Neuronal stem cell (in vitro differentiated cells): ENCODE data around the gene SLC3A2.

Experiments used
- DNase-seq: peaks from one replicate; pipeline ENCODE4 v3.0.0-alpha.2; 2013; ENCODE audit warnings: low spot score
- H2AFZ ChIP-seq: one replicate; pipeline ENCODE4 v1.6.1; 2013; ENCODE audit warnings: mild to moderate bottlenecking, low read length, inconsistent platforms
- H2AK5ac ChIP-seq: 2 replicates; pipeline ENCODE4 v1.6.1; 2013; ENCODE audit warnings: low read depth, mild to moderate bottlenecking, inconsistent platforms, low read length, moderate library complexity, mixed read lengths
- H2BK120ac ChIP-seq: 2 replicates; pipeline ENCODE4 v1.6.1; 2013; ENCODE audit warnings: low read depth, mild to moderate bottlenecking, inconsistent platforms, low read length, moderate library complexity, mixed read lengths
- H2BK12ac ChIP-seq: one replicate; pipeline ENCODE4 v1.6.1; 2013; ENCODE audit warnings: low read length, inconsistent platforms
- H2BK15ac ChIP-seq: 2 replicates; pipeline ENCODE4 v1.6.1; 2013; ENCODE audit warnings: mild to moderate bottlenecking, low read length, inconsistent platforms, mixed read lengths
- H2BK5ac ChIP-seq: one replicate; pipeline ENCODE4 v1.6.1; 2013; ENCODE audit warnings: inconsistent platforms, mild to moderate bottlenecking, low read length, moderate library complexity
- H3K14ac ChIP-seq: one replicate; pipeline ENCODE4 v1.6.1; 2013; ENCODE audit warnings: low read length, inconsistent platforms
- H3K18ac ChIP-seq: 2 replicates; pipeline ENCODE4 v1.6.1; 2013; ENCODE audit warnings: low read length, inconsistent platforms
- H3K23ac ChIP-seq: 2 replicates; pipeline ENCODE4 v1.6.1; 2013; ENCODE audit warnings: low read depth, mild to moderate bottlenecking, mixed read lengths, low read length, inconsistent platforms; ENCODE audit not compliant: poor library complexity
- H3K27ac ChIP-seq: replicated peaks from 3 replicates; pipeline ENCODE4 v1.5.1; 2013; ENCODE audit warnings: low read length, inconsistent platforms
- H3K27me3 ChIP-seq, 3 experiments: 2 replicates each; pipeline ENCODE4 v1.6.1; 2013; ENCODE audit warnings: low read length in 3 of 3, mild to moderate bottlenecking in 2 of 3, inconsistent platforms in 1 of 3, low read depth in 1 of 3, mixed read lengths in 1 of 3, moderate library complexity in 1 of 3; ENCODE audit not compliant: control insufficient read depth in 3 of 3, insufficient read depth in 3 of 3
- H3K36me3 ChIP-seq, 2 donors: replicated peaks in 1 of 2; 2 replicates each; pipeline ENCODE4 v1.6.1; 2013; ENCODE audit warnings: low read length in 2 of 2; ENCODE audit not compliant: control insufficient read depth in 2 of 2, insufficient read depth in 2 of 2
- H3K4ac ChIP-seq: 2 replicates; pipeline ENCODE4 v1.6.1; 2013; ENCODE audit warnings: inconsistent platforms, mild to moderate bottlenecking, low read length, moderate library complexity
- H3K4me1 ChIP-seq, 2 donors: 1 replicate in 1 of 2; 2 replicates in 1 of 2; pipeline ENCODE4 v1.6.1; 2013; ENCODE audit warnings: low read length in 2 of 2, low read depth in 1 of 2; ENCODE audit not compliant: control insufficient read depth in 2 of 2, insufficient read depth in 1 of 2
- H3K4me2 ChIP-seq: one replicate; pipeline ENCODE4 v1.6.1; 2013; ENCODE audit warnings: mild to moderate bottlenecking, low read length, inconsistent platforms; ENCODE audit not compliant: insufficient read depth, poor library complexity, severe bottlenecking
- H3K4me3 ChIP-seq, 2 donors: 2 replicates each; pipeline ENCODE4 v1.5.1; 2013; ENCODE audit warnings: low read length in 2 of 2, mild to moderate bottlenecking in 2 of 2, inconsistent platforms in 1 of 2, moderate library complexity in 1 of 2
- H3K79me1 ChIP-seq: one replicate; pipeline ENCODE4 v1.6.1; 2013; ENCODE audit warnings: low read depth, mild to moderate bottlenecking, inconsistent platforms, low read length, moderate library complexity
- H3K9ac ChIP-seq: one replicate; pipeline ENCODE4 v1.6.1; 2013; ENCODE audit warnings: mild to moderate bottlenecking, low read depth, low read length, inconsistent platforms; ENCODE audit not compliant: poor library complexity
- H3K9me3 ChIP-seq, 2 donors: replicated peaks in 1 of 2; 2 replicates each; pipeline versions ENCODE3 to v1.6.1; 2013; ENCODE audit warnings: low read length in 2 of 2, mild to moderate bottlenecking in 2 of 2, inconsistent platforms in 1 of 2, low read depth in 1 of 2, mixed read lengths in 1 of 2, moderate library complexity in 1 of 2; ENCODE audit not compliant: control insufficient read depth in 2 of 2, insufficient read depth in 1 of 2
- H4K8ac ChIP-seq: one replicate; pipeline ENCODE4 v1.6.1; 2013; ENCODE audit warnings: low read depth, mild to moderate bottlenecking, inconsistent platforms, low read length, moderate library complexity
- H4K91ac ChIP-seq: one replicate; pipeline ENCODE4 v1.6.1; 2013; ENCODE audit warnings: low read length, low read depth, mild to moderate bottlenecking, inconsistent platforms; ENCODE audit not compliant: poor library complexity
- WGBS, 2 donors: extraction: QIAGEN DNeasy Blood & Tissue Kit; methylation state at CpG; one replicate each; pipeline ENCODE4 v1.1.7; 2013; ENCODE audit warnings: missing lambda C conversion rate in 2 of 2, mixed read lengths in 1 of 2; ENCODE audit not compliant: insufficient read length in 2 of 2, insufficient replicate concordance in 1 of 2; ENCODE audit errors: extremely low coverage in 2 of 2; 5-methylcytosine and 5-hydroxymethylcytosine counted together

The SLC3A2 gene

DNA sequence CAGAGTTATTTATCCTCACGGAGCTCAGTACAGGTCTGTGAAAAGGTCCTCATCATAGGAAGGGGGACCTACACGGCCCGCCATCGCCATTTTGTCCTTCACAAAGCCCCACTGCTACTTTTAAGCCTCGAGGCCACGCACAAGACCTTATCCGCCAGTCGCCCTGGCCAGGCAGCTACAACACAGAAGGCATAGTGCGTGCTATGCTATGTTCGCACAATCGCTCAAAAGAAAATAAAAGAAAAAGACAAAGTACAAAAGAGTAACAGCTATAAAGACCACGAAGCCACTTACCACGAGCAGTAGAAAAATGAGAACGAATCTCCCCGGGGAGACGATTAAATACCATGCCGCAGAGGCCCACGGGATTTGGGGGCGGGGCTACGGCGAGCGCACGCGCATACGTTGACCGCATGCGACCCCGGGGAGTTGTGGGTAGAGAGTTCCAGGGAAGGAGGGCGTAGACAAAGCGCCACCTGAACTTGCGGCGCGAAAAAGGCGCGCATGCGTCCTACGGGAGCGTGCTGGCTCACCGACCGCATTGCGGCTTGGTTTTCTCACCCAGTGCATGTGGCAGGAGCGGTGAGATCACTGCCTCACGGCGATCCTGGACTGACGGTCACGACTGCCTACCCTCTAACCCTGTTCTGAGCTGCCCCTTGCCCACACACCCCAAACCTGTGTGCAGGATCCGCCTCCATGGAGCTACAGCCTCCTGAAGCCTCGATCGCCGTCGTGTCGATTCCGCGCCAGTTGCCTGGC lies 24.9 kb upstream of the SLC3A2 start:
- Histone ChIP-seq H4K91ac (peak overlapping the region; percentile 99), H2BK120ac (no peak overlapping the region), H3K14ac (peak overlapping the region; percentile 95), H3K4ac (peak overlapping the region; percentile 56), H2BK15ac (no peak overlapping the region), H3K4me2 (peak overlapping the region; percentile 87), H3K23ac (peak overlapping the region; percentile 99), H3K27ac (peak overlapping the region; percentile 92), H3K18ac (peak overlapping the region; percentile 98), H2BK12ac (no peak overlapping the region), H2AK5ac (peak overlapping the region; percentile 20), H3K36me3 (peaks cover 28 to 56% of the 10 kb centered on the region in 2 donors), H3K4me1 (peaks cover 11 to 20% of the 10 kb centered on the region in 2 donors), H3K27me3 (no peaks in the 10 kb centered on the region), H3K4me3 (peak overlapping the region; percentile 76 to 96), H2AFZ (peak overlapping the region; percentile 78), H4K8ac (peak overlapping the region; percentile 92), H3K9ac (peak overlapping the region; percentile 100), H3K79me1 (no peaks in the 10 kb centered on the region), H3K9me3 (no peaks in the 10 kb centered on the region), H2BK5ac (no peak overlapping the region)
- no CpG with 5 or more reads among the region's 54 CpGs for WGBS, 2 donors
- peak; percentile 97 for DNase-seq

- no peak overlapping the region for H2BK120ac ChIP-seq
- peak overlapping the region; percentile 92 for H4K8ac ChIP-seq
- peak overlapping the region; percentile 99 for H3K23ac ChIP-seq
- peak overlapping the region; percentile 92 for H3K27ac ChIP-seq
- no peak overlapping the region for H2BK5ac ChIP-seq
- H3K36me3 ChIP-seq = peaks cover 30 to 59% of the 10 kb centered on the region in 2 donors
- no peaks in the 10 kb centered on the region for H3K9me3 ChIP-seq
- peaks cover 11 to 20% of the 10 kb centered on the region in 2 donors for H3K4me1 ChIP-seq
- H3K9ac ChIP-seq = peak overlapping the region; percentile 100
- H3K14ac ChIP-seq = peak overlapping the region; percentile 95
- WGBS, 2 donors = no CpG with 5 or more reads among the region's 20 CpGs
- H3K79me1 ChIP-seq = no peaks in the 10 kb centered on the region
- H2AK5ac ChIP-seq = peak overlapping the region; percentile 20
- H3K27me3 ChIP-seq = no peaks in the 10 kb centered on the region
- H3K4ac ChIP-seq = peak overlapping the region; percentile 56
- no peak for DNase-seq
- H4K91ac ChIP-seq = peak overlapping the region; percentile 99
- H3K4me3 ChIP-seq = peak overlapping the region; percentile 76 to 89
- H2BK12ac ChIP-seq = no peak overlapping the region
- no peak overlapping the region for H2BK15ac ChIP-seq
- peak overlapping the region; percentile 98 for H3K18ac ChIP-seq
- H2AFZ ChIP-seq = peak overlapping the region; percentile 78
- peak overlapping the region; percentile 79 for H3K4me2 ChIP-seq
Observed at GRCh38 chr11:62856333-62856895, 24.3 kb upstream of the SLC3A2 start.

DNA sequence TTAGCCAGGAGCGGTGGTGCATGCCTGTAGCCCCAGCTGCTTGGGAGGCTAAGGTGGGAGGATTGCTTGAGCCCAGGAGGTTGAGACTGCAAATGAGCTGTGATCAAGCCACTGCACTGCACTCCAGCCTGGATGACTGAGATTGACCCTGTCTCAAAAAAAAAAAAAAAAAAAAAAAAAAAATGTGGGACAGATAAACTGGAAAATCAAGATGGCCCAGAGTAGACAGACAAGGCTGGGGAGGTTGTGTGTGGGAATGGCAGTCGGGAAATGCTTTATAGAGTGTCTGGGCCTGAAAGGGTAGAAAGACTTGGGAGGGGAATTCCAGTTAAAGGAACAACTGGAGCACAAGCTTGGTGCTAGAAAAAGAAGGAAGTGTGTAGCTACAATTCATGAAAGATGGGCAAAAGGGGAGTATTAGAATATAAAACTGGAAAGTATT lies 23.1 kb upstream of the SLC3A2 start:
- no peak overlapping the region for H2BK5ac ChIP-seq
- no peak overlapping the region for H3K4ac ChIP-seq
- no peaks in the 10 kb centered on the region for H3K27me3 ChIP-seq
- H3K27ac ChIP-seq = no peak overlapping the region
- no peak overlapping the region for H2BK15ac ChIP-seq
- H3K36me3 ChIP-seq = peaks cover 24 to 48% of the 10 kb centered on the region in 2 donors
- no peak overlapping the region for H2AK5ac ChIP-seq
- no peak overlapping the region for H2AFZ ChIP-seq
- no peak overlapping the region for H3K18ac ChIP-seq
- H3K4me2 ChIP-seq = peak overlapping the region; percentile 41
- H3K23ac ChIP-seq = no peak overlapping the region
- no peak for DNase-seq
- H3K9ac ChIP-seq = no peak overlapping the region
- H4K8ac ChIP-seq = no peak overlapping the region
- H3K9me3 ChIP-seq = no peaks in the 10 kb centered on the region
- H3K14ac ChIP-seq = no peak overlapping the region
- no peak overlapping the region for H2BK12ac ChIP-seq
- H3K4me3 ChIP-seq = peak overlapping the region in 1 of 2 donors; percentile 76
- H3K4me1 ChIP-seq = peaks cover 11 to 23% of the 10 kb centered on the region in 2 donors
- peaks cover 2% of the 10 kb centered on the region for H3K79me1 ChIP-seq
- no CpG with 5 or more reads among the region's 2 CpGs for WGBS, 2 donors
- no peak overlapping the region for H2BK120ac ChIP-seq
- no peak overlapping the region for H4K91ac ChIP-seq

DNA sequence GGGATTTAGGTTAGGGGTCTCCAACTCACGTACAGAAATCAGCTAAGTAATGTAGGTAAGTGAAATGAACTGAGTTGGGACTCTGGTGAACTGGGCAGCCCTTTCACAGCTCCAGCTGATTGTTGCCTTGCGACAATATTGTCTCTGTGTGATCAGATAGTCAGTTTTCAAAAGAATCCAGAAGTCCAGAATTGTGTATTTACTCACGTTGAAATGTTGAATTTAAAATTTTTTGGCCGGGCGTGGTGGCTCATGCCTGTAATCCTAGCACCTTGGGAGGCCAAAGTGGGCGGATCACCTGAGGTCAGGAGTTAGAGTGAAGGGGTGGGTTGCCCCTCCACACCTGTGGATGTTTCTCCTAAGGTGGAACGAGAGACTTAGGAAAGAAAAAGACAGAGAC lies 22.5 kb upstream of the SLC3A2 start:
- DNase-seq = no peak
- WGBS, 2 donors = no CpG with 5 or more reads among the region's 7 CpGs
- Histone ChIP-seq H2BK15ac (no peak overlapping the region), H2BK5ac (no peak overlapping the region), H2AK5ac (no peak overlapping the region), H3K4me2 (peak overlapping the region; percentile 38), H3K9ac (no peak overlapping the region), H3K27me3 (no peaks in the 10 kb centered on the region), H3K27ac (no peak overlapping the region), H3K36me3 (peaks cover 18 to 45% of the 10 kb centered on the region in 2 donors), H2BK120ac (no peak overlapping the region), H4K91ac (no peak overlapping the region), H3K4me3 (peak overlapping the region in 1 of 2 donors; percentile 2), H3K14ac (no peak overlapping the region), H3K23ac (no peak overlapping the region), H2BK12ac (no peak overlapping the region), H3K18ac (no peak overlapping the region), H3K79me1 (peaks cover 7% of the 10 kb centered on the region), H3K4ac (no peak overlapping the region), H2AFZ (no peak overlapping the region), H4K8ac (no peak overlapping the region), H3K4me1 (peaks cover 8 to 18% of the 10 kb centered on the region in 2 donors), H3K9me3 (no peaks in the 10 kb centered on the region)
